Thyroid gland (tissue), 4 donors: ENCODE data around the gene C1orf56.

Source experiments
- CTCF ChIP-seq, 6 experiments: fragments of 200-600 bp in 3 of 6; fragments of 450-650 bp in 3 of 6; sonication (generic) in 3 of 6; IDR thresholded peaks; one replicate each; pipeline ENCODE4 v1.5.1; 2016 to 2019; ENCODE audit warnings: antibody characterized with exemption in 6 of 6, mild to moderate bottlenecking in 2 of 6, inconsistent platforms in 1 of 6, moderate library complexity in 1 of 6
- POLR2A ChIP-seq, 2 donors: fragments of 450-650 bp; IDR thresholded peaks; one replicate each; pipeline ENCODE4 v1.6.1; 2017; ENCODE audit warnings: antibody characterized with exemption in 2 of 2, mild to moderate bottlenecking in 2 of 2, moderate library complexity in 1 of 2

GRCh38 chr1:151047925-151048644 is 534 bp downstream of the C1orf56 start:
- TF ChIP-seq CTCF (IDR thresholded peaks at IDR 0.05) (peak in 4 of 6 experiments; percentile 17 to 56 (median 56)), POLR2A (IDR thresholded peaks at IDR 0.05) (no peak)
